Adrenal gland (tissue), 5 donors: Measurements from ENCODE around the gene BCL11B.

ENCODE experiments used
- POLR2A ChIP-seq, 2 donors: fragments of 450-650 bp; IDR thresholded peaks; one replicate each; pipeline ENCODE4 v1.6.1; 2017; ENCODE audit warnings: antibody characterized with exemption in 2 of 2, mild to moderate bottlenecking in 2 of 2, moderate library complexity in 1 of 2
- TF ChIP-seq, protein P1 (sequence below), 6 experiments: fragments of 450-650 bp in 4 of 6; fragments of 200-600 bp in 2 of 6; sonication (generic) in 1 of 6; IDR thresholded peaks; 1 replicate in 5 of 6; 2 replicates in 1 of 6; pipeline versions ENCODE4 v1.5.1 to v1.8.0; 2016 to 2021; ENCODE audit warnings: antibody characterized with exemption in 6 of 6, mild to moderate bottlenecking in 2 of 6, moderate library complexity in 1 of 6
- donor health status: DM: no; HTN: no; CAD: no.

DNA sequence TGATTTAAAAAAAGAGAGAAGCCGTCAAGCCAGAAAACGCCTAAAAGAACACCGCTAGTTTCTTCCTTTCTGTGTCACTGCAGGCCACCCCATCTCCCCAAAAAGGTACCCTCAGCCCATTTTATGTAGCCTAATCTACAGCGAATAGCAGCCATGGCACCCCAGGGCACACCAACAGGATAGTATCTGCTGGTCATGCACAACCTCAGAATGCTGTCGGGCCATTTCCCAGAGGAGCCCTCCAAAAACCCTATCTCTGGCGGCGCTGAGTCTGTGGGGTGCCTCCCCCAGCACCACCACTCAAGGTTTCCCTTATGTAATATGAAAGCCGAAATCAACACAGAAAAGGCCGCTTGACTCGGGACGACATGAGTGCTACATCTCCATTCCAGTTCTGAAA, 98.9 kb downstream of the BCL11B start:
- TF ChIP-seq, protein P1, sequence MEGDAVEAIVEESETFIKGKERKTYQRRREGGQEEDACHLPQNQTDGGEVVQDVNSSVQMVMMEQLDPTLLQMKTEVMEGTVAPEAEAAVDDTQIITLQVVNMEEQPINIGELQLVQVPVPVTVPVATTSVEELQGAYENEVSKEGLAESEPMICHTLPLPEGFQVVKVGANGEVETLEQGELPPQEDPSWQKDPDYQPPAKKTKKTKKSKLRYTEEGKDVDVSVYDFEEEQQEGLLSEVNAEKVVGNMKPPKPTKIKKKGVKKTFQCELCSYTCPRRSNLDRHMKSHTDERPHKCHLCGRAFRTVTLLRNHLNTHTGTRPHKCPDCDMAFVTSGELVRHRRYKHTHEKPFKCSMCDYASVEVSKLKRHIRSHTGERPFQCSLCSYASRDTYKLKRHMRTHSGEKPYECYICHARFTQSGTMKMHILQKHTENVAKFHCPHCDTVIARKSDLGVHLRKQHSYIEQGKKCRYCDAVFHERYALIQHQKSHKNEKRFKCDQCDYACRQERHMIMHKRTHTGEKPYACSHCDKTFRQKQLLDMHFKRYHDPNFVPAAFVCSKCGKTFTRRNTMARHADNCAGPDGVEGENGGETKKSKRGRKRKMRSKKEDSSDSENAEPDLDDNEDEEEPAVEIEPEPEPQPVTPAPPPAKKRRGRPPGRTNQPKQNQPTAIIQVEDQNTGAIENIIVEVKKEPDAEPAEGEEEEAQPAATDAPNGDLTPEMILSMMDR (IDR thresholded peaks at IDR 0.05) = no peak
- no peak for TF ChIP-seq POLR2A (IDR thresholded peaks at IDR 0.05)
